ENCODE data around the gene METTL21A. TPM values are rescaled to one million over a fixed set of nuclear protein-coding genes. Genes with fewer than 3 reads are reported as not detected.

Gene METTL21A
- total and polyA plus RNA-seq, 2 experiments from 2014 or later, result 22.0 to 23.3 TPM

GRCh38 chr2:207614824-207615223, 10.4 kb downstream of the METTL21A start:
- no peak overlapping the region for H3K9ac ChIP-seq
- WGBS, 2 experiments (ENCODE audit: low coverage in 1 of 2, low lambda C conversion rate in 2 of 2, missing lambda C conversion rate in 2 of 2), result 98 to 100% methylated on average over 2 of the region's 2 CpGs
- in situ Hi-C loops (cut with MboI), result no loop called here
- H3K9me2 ChIP-seq (ENCODE audit: insufficient read depth), result no peaks in the 10 kb centered on the region
- H3K4me1 ChIP-seq (ENCODE audit: insufficient read depth), result peaks cover 27% of the 10 kb centered on the region
- no peak for TF ChIP-seq EZH2phosphoT487 (IDR thresholded peaks at IDR 0.05; ENCODE audit: insufficient read depth, low read depth)
- no peak for TF ChIP-seq EZH2 (IDR thresholded peaks at IDR 0.05; ENCODE audit: insufficient read depth, poor library complexity, severe bottlenecking)
- no peaks in the 10 kb centered on the region for H3K79me2 ChIP-seq (ENCODE audit: insufficient read depth)
- H4K20me1 ChIP-seq (ENCODE audit: insufficient read depth), result no peaks in the 10 kb centered on the region
- H3K27ac ChIP-seq, result no peak overlapping the region
- no peaks in the 10 kb centered on the region for H3K27me3 ChIP-seq (replicated peaks; ENCODE audit: insufficient read depth)
- H3K9me3 ChIP-seq (ENCODE audit: low read depth), result no peaks in the 10 kb centered on the region
- DNase-seq, result no peak
- no peak overlapping the region for H2AFZ ChIP-seq
- H3F3A ChIP-seq (ENCODE audit: insufficient read depth), result peaks cover 27% of the 10 kb centered on the region
- no peak overlapping the region for H3K4me3 ChIP-seq
- 0 out of 2 replicates have a peak, but pooled peaks cover 3% of the 10 kb centered on the region for H3K36me3 ChIP-seq (ENCODE audit: low read depth)
- H3K4me2 ChIP-seq (ENCODE audit: unreplicated experiment), result no peak overlapping the region

GRCh38 chr2:207612714-207613113, 12.5 kb downstream of the METTL21A start:
- H3F3A ChIP-seq (ENCODE audit: insufficient read depth), result peaks cover 22% of the 10 kb centered on the region
- H3K9me2 ChIP-seq (ENCODE audit: insufficient read depth), result no peaks in the 10 kb centered on the region
- no peak for TF ChIP-seq EZH2phosphoT487 (IDR thresholded peaks at IDR 0.05; ENCODE audit: insufficient read depth, low read depth)
- no peak for TF ChIP-seq EZH2 (IDR thresholded peaks at IDR 0.05; ENCODE audit: insufficient read depth, poor library complexity, severe bottlenecking)
- no peaks in the 10 kb centered on the region for H3K27me3 ChIP-seq (replicated peaks; ENCODE audit: insufficient read depth)
- peaks cover 22% of the 10 kb centered on the region for H3K4me1 ChIP-seq (ENCODE audit: insufficient read depth)
- H4K20me1 ChIP-seq (ENCODE audit: insufficient read depth), result no peaks in the 10 kb centered on the region
- H2AFZ ChIP-seq, result no peak overlapping the region
- H3K27ac ChIP-seq, result no peak overlapping the region
- no peaks in the 10 kb centered on the region for H3K79me2 ChIP-seq (ENCODE audit: insufficient read depth)
- H3K36me3 ChIP-seq (ENCODE audit: low read depth), result 0 out of 2 replicates have a peak, but pooled peaks cover 3% of the 10 kb centered on the region
- H3K9ac ChIP-seq, result no peak overlapping the region
- H3K4me3 ChIP-seq, result no peak overlapping the region
- H3K9me3 ChIP-seq (ENCODE audit: low read depth), result no peaks in the 10 kb centered on the region
- WGBS, 2 experiments (ENCODE audit: low coverage in 1 of 2, low lambda C conversion rate in 2 of 2, missing lambda C conversion rate in 2 of 2), result 95 to 98% methylated on average over 4 of the region's 4 CpGs
- in situ Hi-C loops (cut with MboI), result no loop called here
- H3K4me2 ChIP-seq (ENCODE audit: unreplicated experiment), result no peak overlapping the region
- DNase-seq, result no peak

- Histone ChIP-seq H3K4me2 (ENCODE audit: unreplicated experiment) (no peak overlapping the region), H2AFZ (no peak overlapping the region), H3K36me3 (ENCODE audit: low read depth) (no peaks in the 10 kb centered on the region), H3K4me3 (no peak overlapping the region), H3F3A (ENCODE audit: insufficient read depth) (0 out of 2 replicates have a peak, but pooled peaks cover 11% of the 10 kb centered on the region), H3K79me2 (ENCODE audit: insufficient read depth) (no peaks in the 10 kb centered on the region), H3K4me1 (ENCODE audit: insufficient read depth) (no peaks in the 10 kb centered on the region; the same call in 1 of the 2 replicates), H3K9me3 (ENCODE audit: low read depth) (no peaks in the 10 kb centered on the region), H3K27me3 (replicated peaks; ENCODE audit: insufficient read depth) (no peaks in the 10 kb centered on the region), H3K9ac (no peak overlapping the region), H4K20me1 (ENCODE audit: insufficient read depth) (no peaks in the 10 kb centered on the region), H3K9me2 (ENCODE audit: insufficient read depth) (no peaks in the 10 kb centered on the region), H3K27ac (no peak overlapping the region)
- no peak for DNase-seq
- in situ Hi-C loops (cut with MboI), result no loop called here
- TF ChIP-seq EZH2phosphoT487 (IDR thresholded peaks at IDR 0.05; ENCODE audit: insufficient read depth, low read depth), result no peak
- no peak for TF ChIP-seq EZH2 (IDR thresholded peaks at IDR 0.05; ENCODE audit: insufficient read depth, poor library complexity, severe bottlenecking)
- 94 to 96% methylated on average over 5 of the region's 5 CpGs for WGBS, 2 experiments (ENCODE audit: low coverage in 1 of 2, low lambda C conversion rate in 2 of 2, missing lambda C conversion rate in 2 of 2)
These were observed 18.4 kb downstream of the METTL21A start for GRCh38 chr2:207606829-207607228.

- H3K9me2 ChIP-seq (ENCODE audit: insufficient read depth), result no peaks in the 10 kb centered on the region
- H3K27ac ChIP-seq, result no peak overlapping the region
- no peaks in the 10 kb centered on the region; the same call in 1 of the 2 replicates for H3K4me1 ChIP-seq (ENCODE audit: insufficient read depth)
- in situ Hi-C loops (cut with MboI), result no loop called here
- no peak for DNase-seq
- H3K36me3 ChIP-seq (ENCODE audit: low read depth), result no peaks in the 10 kb centered on the region
- no peak overlapping the region for H3K4me3 ChIP-seq
- no peaks in the 10 kb centered on the region for H3K9me3 ChIP-seq (ENCODE audit: low read depth)
- 98 to 99% methylated on average over 7 of the region's 7 CpGs for WGBS, 2 experiments (ENCODE audit: low coverage in 1 of 2, low lambda C conversion rate in 2 of 2, missing lambda C conversion rate in 2 of 2)
- no peaks in the 10 kb centered on the region for H4K20me1 ChIP-seq (ENCODE audit: insufficient read depth)
- no peaks in the 10 kb centered on the region for H3K27me3 ChIP-seq (replicated peaks; ENCODE audit: insufficient read depth)
- TF ChIP-seq EZH2phosphoT487 (IDR thresholded peaks at IDR 0.05; ENCODE audit: insufficient read depth, low read depth), result no peak
- no peak overlapping the region for H2AFZ ChIP-seq
- H3F3A ChIP-seq (ENCODE audit: insufficient read depth), result 0 out of 2 replicates have a peak, but pooled peaks cover 11% of the 10 kb centered on the region
- no peaks in the 10 kb centered on the region for H3K79me2 ChIP-seq (ENCODE audit: insufficient read depth)
- H3K9ac ChIP-seq, result no peak overlapping the region
- H3K4me2 ChIP-seq (ENCODE audit: unreplicated experiment), result no peak overlapping the region
These were observed 18.8 kb downstream of the METTL21A start for GRCh38 chr2:207606399-207606798.

GRCh38 chr2:207603486-207603885, 21.7 kb downstream of the METTL21A start:
- no peaks in the 10 kb centered on the region for H3K79me2 ChIP-seq (ENCODE audit: insufficient read depth)
- no peak overlapping the region for H3K27ac ChIP-seq
- H3F3A ChIP-seq (ENCODE audit: insufficient read depth), result peaks cover 26% of the 10 kb centered on the region; the same call in 1 of the 2 replicates
- no peak overlapping the region for H3K4me2 ChIP-seq (ENCODE audit: unreplicated experiment)
- in situ Hi-C loops (cut with MboI), result no loop called here
- no peaks in the 10 kb centered on the region for H3K27me3 ChIP-seq (replicated peaks; ENCODE audit: insufficient read depth)
- peaks cover 18% of the 10 kb centered on the region for H3K4me1 ChIP-seq (ENCODE audit: insufficient read depth)
- DNase-seq, result no peak
- 86 to 94% methylated on average over 2 of the region's 2 CpGs for WGBS, 2 experiments (ENCODE audit: low coverage in 1 of 2, low lambda C conversion rate in 2 of 2, missing lambda C conversion rate in 2 of 2)
- no peaks in the 10 kb centered on the region for H4K20me1 ChIP-seq (ENCODE audit: insufficient read depth)
- H2AFZ ChIP-seq, result no peak overlapping the region
- no peak overlapping the region for H3K9ac ChIP-seq
- H3K9me2 ChIP-seq (ENCODE audit: insufficient read depth), result no peaks in the 10 kb centered on the region
- H3K9me3 ChIP-seq (ENCODE audit: low read depth), result no peaks in the 10 kb centered on the region
- TF ChIP-seq EZH2phosphoT487 (IDR thresholded peaks at IDR 0.05; ENCODE audit: insufficient read depth, low read depth) (no peak), EZH2 (IDR thresholded peaks at IDR 0.05; ENCODE audit: insufficient read depth, poor library complexity, severe bottlenecking) (no peak)
- H3K36me3 ChIP-seq (ENCODE audit: low read depth), result no peaks in the 10 kb centered on the region; the same call in 1 of the 2 replicates
- no peak overlapping the region for H3K4me3 ChIP-seq
